ENCODE data around the gene RPUSD4.

DNA sequence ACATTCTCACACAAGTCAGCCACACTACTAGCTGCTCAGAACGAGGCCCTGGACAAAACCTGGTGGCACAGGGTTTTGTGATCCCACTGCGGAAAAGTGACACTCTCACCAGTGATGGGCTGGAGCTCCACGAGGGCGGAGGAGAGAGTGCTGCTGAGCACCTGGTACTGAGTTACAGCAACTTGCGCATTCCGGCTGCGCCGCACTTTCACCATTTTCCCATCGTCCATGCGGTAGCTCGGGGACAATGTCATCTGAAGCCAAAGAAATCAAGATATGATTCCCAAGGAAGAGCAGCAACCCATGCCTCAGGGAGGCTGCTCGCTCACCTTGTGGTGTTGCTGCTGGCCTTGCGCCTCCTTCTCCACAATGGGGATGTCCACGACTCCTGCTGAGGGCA, 6.1 kb downstream of the RPUSD4 start:
- TF ChIP-seq POLR2A (IDR thresholded peaks at IDR 0.05) (no peak), CTCF (IDR thresholded peaks at IDR 0.05) (no peak), EP300 (IDR thresholded peaks at IDR 0.05) (no peak)
